Loucy (cell line): Measurements from ENCODE around the gene SMIM8.

Experiments
- EZH2phosphoT487 ChIP-seq: fragments of 200-600 bp; IDR thresholded peaks from 2 replicates; pipeline ENCODE4 v1.6.1; 2018; ENCODE audit warnings: antibody characterized with exemption, mild to moderate bottlenecking, moderate library complexity, borderline replicate concordance
- TF ChIP-seq, protein P1 (sequence below): fragments of 200-600 bp; sonication (generic); conservative IDR thresholded peaks from 2 replicates; pipeline ENCODE4 v1.5.1; 2014; ENCODE audit warnings: mild to moderate bottlenecking, antibody characterized with exemption, low read length

DNA sequence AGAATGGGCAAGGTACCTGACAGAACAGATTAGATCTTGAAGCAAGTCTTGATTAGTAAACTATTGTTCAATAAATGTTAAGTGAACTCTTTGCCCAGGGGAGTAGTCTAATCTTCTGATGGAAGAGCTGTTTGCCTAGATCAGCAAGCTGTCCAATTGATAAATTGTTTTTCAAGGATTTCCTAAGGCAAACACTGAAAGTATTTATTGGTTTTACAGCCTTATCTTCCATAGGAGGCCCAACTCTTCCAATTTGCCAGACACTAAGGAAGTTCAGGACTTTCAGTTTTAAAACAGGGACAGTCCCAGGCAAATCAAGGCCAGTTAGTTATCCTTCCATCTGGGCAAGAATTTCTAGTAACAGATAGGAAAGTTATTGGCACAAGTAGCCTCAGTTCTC lies 20.4 kb downstream of the SMIM8 start:
- TF ChIP-seq, protein P1, sequence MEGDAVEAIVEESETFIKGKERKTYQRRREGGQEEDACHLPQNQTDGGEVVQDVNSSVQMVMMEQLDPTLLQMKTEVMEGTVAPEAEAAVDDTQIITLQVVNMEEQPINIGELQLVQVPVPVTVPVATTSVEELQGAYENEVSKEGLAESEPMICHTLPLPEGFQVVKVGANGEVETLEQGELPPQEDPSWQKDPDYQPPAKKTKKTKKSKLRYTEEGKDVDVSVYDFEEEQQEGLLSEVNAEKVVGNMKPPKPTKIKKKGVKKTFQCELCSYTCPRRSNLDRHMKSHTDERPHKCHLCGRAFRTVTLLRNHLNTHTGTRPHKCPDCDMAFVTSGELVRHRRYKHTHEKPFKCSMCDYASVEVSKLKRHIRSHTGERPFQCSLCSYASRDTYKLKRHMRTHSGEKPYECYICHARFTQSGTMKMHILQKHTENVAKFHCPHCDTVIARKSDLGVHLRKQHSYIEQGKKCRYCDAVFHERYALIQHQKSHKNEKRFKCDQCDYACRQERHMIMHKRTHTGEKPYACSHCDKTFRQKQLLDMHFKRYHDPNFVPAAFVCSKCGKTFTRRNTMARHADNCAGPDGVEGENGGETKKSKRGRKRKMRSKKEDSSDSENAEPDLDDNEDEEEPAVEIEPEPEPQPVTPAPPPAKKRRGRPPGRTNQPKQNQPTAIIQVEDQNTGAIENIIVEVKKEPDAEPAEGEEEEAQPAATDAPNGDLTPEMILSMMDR, result no peak
- TF ChIP-seq EZH2phosphoT487, result no peak
